Endodermal cell (in vitro differentiated cells): ENCODE data around the gene NLGN3. TPM values are rescaled to one million over a fixed set of nuclear protein-coding genes. Genes with fewer than 3 reads are reported as not detected.

Source experiments
- DNase-seq: peaks from one replicate; pipeline ENCODE4 v3.0.0-alpha.2; 2017
- H3K27ac ChIP-seq: 2 replicates; pipeline ENCODE4 v1.5.1; 2013; ENCODE audit warnings: mild to moderate bottlenecking, low read depth, low read length, moderate library complexity
- H3K27me3 ChIP-seq: 2 replicates; pipeline ENCODE4 v1.6.1; 2013; ENCODE audit warnings: mild to moderate bottlenecking, low read length, moderate library complexity; ENCODE audit not compliant: insufficient read depth, control insufficient read depth, poor library complexity, severe bottlenecking
- H3K36me3 ChIP-seq: 2 replicates; pipeline ENCODE4 v1.7.0; 2013; ENCODE audit warnings: mild to moderate bottlenecking, low read length, moderate library complexity; ENCODE audit not compliant: control insufficient read depth, insufficient read depth
- H3K4me1 ChIP-seq: one replicate; pipeline ENCODE4 v1.7.0; 2013; ENCODE audit warnings: low read length; ENCODE audit not compliant: control insufficient read depth, insufficient read depth
- H3K4me3 ChIP-seq: 2 replicates; pipeline ENCODE4 v1.5.1; 2013; ENCODE audit warnings: mild to moderate bottlenecking, low read length, moderate library complexity
- H3K9ac ChIP-seq: 2 replicates; pipeline ENCODE4 v1.6.1; 2013; ENCODE audit warnings: mild to moderate bottlenecking, low read length, moderate library complexity; ENCODE audit not compliant: poor library complexity, severe bottlenecking; ENCODE audit errors: extremely low read depth
- H3K9me3 ChIP-seq: 2 replicates; pipeline ENCODE4 v1.6.1; 2013; ENCODE audit warnings: mild to moderate bottlenecking, low read length, moderate library complexity; ENCODE audit not compliant: control insufficient read depth
- H3K27ac Mint-ChIP-seq: 2 replicates; pipeline ENCODE4 v1.8.0; 2020; ENCODE audit warnings: mixed read lengths
- H3K27me3 Mint-ChIP-seq: 2 replicates; pipeline ENCODE4 v1.8.0; 2021; ENCODE audit warnings: mild to moderate bottlenecking, mixed read lengths; ENCODE audit not compliant: insufficient read depth
- H3K36me3 Mint-ChIP-seq: 2 replicates; pipeline ENCODE4 v1.8.0; 2020; ENCODE audit warnings: low read depth, mixed read lengths
- H3K4me1 Mint-ChIP-seq: 2 replicates; pipeline ENCODE4 v1.8.0; 2020; ENCODE audit warnings: mixed read lengths
- H3K4me3 Mint-ChIP-seq: 2 replicates; pipeline ENCODE4 v1.8.0; 2020; ENCODE audit warnings: mild to moderate bottlenecking, moderate library complexity, mixed read lengths
- H3K9me3 Mint-ChIP-seq: 2 replicates; pipeline ENCODE4 v1.8.0; 2020; ENCODE audit warnings: mild to moderate bottlenecking, mixed read lengths
- CTCF ChIP-seq: fragments of 200-600 bp; sonication (generic); conservative IDR thresholded peaks from 2 replicates; pipeline ENCODE4 v1.5.0; 2021; ENCODE audit warnings: antibody characterized with exemption, mild to moderate bottlenecking
- WGBS, 2 experiments: methylation state at CpG; one replicate each; pipeline versions ENCODE4 v1.1.5 to v1.1.7; 2013; ENCODE audit warnings: missing lambda C conversion rate in 2 of 2, mixed read lengths in 1 of 2; ENCODE audit not compliant: insufficient coverage in 1 of 2, insufficient read length in 1 of 2; 5-methylcytosine and 5-hydroxymethylcytosine counted together
- total RNA-seq, 2 donors: library from RNA; stranded (reverse); fragmentation: NEBNext Ultra II Directional in 1 of 2; extraction: Animal tissue kit (Norgen Biotek cat#: 25700) in 1 of 2; gene quantifications; 2 replicates in 1 of 2; 3 replicates in 1 of 2; pipeline ENCODE4 v1.2.1, GENCODE V29; 2021

NLGN3 gene
- total RNA-seq, 2 donors from 2014 or later = 1.3 to 3.0 TPM

- H3K27ac Mint-ChIP-seq = no peak overlapping the region
- Histone ChIP-seq H3K36me3 (peaks cover 6% of the 10 kb centered on the region), H3K4me3 (no peak overlapping the region), H3K9me3 (no peaks in the 10 kb centered on the region), H3K4me1 (no peaks in the 10 kb centered on the region), H3K27me3 (no peaks in the 10 kb centered on the region), H3K27ac (no peak overlapping the region), H3K9ac (no peak overlapping the region)
- WGBS, 2 experiments = 95 to 100% methylated on average over 2 to 6 of the region's 6 CpGs
- no peak overlapping the region for H3K4me3 Mint-ChIP-seq
- TF ChIP-seq CTCF = no peak
- H3K9me3 Mint-ChIP-seq = peaks cover 69% of the 10 kb centered on the region
- H3K4me1 Mint-ChIP-seq = no peaks in the 10 kb centered on the region
- peaks cover 54% of the 10 kb centered on the region for H3K36me3 Mint-ChIP-seq
- DNase-seq = no peak
- H3K27me3 Mint-ChIP-seq = peaks cover 6% of the 10 kb centered on the region
Observed at GRCh38 chrX:71140440-71140839, 4.2 kb upstream of the NLGN3 start.

- peaks cover 7% of the 10 kb centered on the region for H3K4me1 Mint-ChIP-seq
- H3K27me3 Mint-ChIP-seq = peaks cover 6% of the 10 kb centered on the region
- no peak overlapping the region for H3K9ac ChIP-seq
- no peak for DNase-seq
- H3K9me3 ChIP-seq = no peaks in the 10 kb centered on the region
- H3K27me3 ChIP-seq = no peaks in the 10 kb centered on the region
- H3K27ac ChIP-seq = no peak overlapping the region
- no peaks in the 10 kb centered on the region for H3K4me1 ChIP-seq
- H3K36me3 ChIP-seq = peaks cover 3% of the 10 kb centered on the region
- 92 to 93% methylated on average over 4 to 6 of the region's 6 CpGs for WGBS, 2 experiments
- H3K4me3 Mint-ChIP-seq = no peak overlapping the region
- H3K27ac Mint-ChIP-seq = no peak overlapping the region
- TF ChIP-seq CTCF = no peak
- peaks cover 27% of the 10 kb centered on the region for H3K36me3 Mint-ChIP-seq
- peaks cover 60% of the 10 kb centered on the region for H3K9me3 Mint-ChIP-seq
- H3K4me3 ChIP-seq = no peak overlapping the region
Observed at GRCh38 chrX:71143508-71143907, 1.1 kb upstream of the NLGN3 start.

GRCh38 chrX:71147496-71148277 is 3.0 kb downstream of the NLGN3 start:
- Mint-ChIP-seq H3K9me3 (peaks cover 63% of the 10 kb centered on the region), H3K4me3 (no peak overlapping the region), H3K36me3 (peaks cover 5% of the 10 kb centered on the region), H3K27ac (no peak overlapping the region), H3K27me3 (peaks cover 8% of the 10 kb centered on the region), H3K4me1 (peaks cover 7% of the 10 kb centered on the region)
- Histone ChIP-seq H3K9me3 (no peaks in the 10 kb centered on the region), H3K27ac (no peak overlapping the region), H3K4me3 (no peak overlapping the region), H3K4me1 (no peaks in the 10 kb centered on the region), H3K36me3 (no peaks in the 10 kb centered on the region), H3K27me3 (no peaks in the 10 kb centered on the region), H3K9ac (no peak overlapping the region)
- 91 to 93% methylated on average over 5 to 28 of the region's 28 CpGs for WGBS, 2 experiments
- no peak for TF ChIP-seq CTCF
- DNase-seq = no peak
